Left cardiac atrium (tissue), 4 donors: ENCODE measurements around the gene NLGN1. TPM values are rescaled to one million over a fixed set of nuclear protein-coding genes. Genes with fewer than 3 reads are reported as not detected.

Experiments used
- ATAC-seq, 2 donors: fragments of 200-7000 bp; cut with Tn5 transposase; one replicate each; pipeline ENCODE4 v1.9.1; 2020; ENCODE audit warnings: mild to moderate bottlenecking in 2 of 2, moderate library complexity in 2 of 2
- DNase-seq: peaks from one replicate; pipeline ENCODE4 v3.0.0-alpha.2; 2020
- intact Hi-C, 2 donors: fragments of 100-400 bp; cut with DNase I; formaldehyde crosslinking; loops; one replicate each; pipeline versions ENCODE4 v1.14.1 to v1.15.1; 2022 to 2023
- total RNA-seq, 2 donors: library from RNA; stranded (reverse); fragmentation: NEBNext Ultra II Directional; extraction: Animal tissue kit (Norgen Biotek cat#: 25700); gene quantifications; one replicate each; pipeline ENCODE4 v1.2.1, GENCODE V29; 2021
- donor health status: DM: no; HTN: yes; CAD: no.
- donor health status: DM: no; HTN: yes; CAD: no; lungs with severe emphysema.
- donor health status: DM: yes; HTN: yes; CAD: no.
- donor health status: Dilated cardiomyopathy.

Gene NLGN1
- total RNA-seq, 2 donors from 2014 or later, result 2.2 to 2.5 TPM

DNA sequence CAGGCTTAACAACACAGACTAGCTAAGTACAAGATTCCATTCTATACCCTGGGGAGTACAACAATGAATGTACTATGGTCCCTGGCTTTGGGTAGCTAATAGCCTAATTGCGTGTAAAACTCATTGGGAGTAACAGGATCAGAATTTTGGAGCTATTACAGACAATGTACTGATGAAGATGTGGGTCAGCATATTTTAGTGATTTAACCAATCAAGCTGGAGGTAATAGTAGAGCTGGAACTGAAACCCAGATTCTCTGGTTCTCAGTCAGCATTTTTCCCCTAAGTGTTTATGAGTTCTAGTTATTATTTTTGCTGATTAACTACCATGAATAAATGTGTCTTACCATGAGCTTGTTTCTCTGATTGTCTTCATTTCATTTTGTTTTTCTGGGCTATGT, 578.7 kb downstream of the NLGN1 start:
- DNase-seq (no peak), ATAC-seq (no peak)
- intact Hi-C loops, result no loop called here

GRCh38 chr3:173977747-173978146, 580.2 kb downstream of the NLGN1 start:
- DNase-seq (no peak), ATAC-seq (no peak)
- intact Hi-C loops, result no loop called here

DNA sequence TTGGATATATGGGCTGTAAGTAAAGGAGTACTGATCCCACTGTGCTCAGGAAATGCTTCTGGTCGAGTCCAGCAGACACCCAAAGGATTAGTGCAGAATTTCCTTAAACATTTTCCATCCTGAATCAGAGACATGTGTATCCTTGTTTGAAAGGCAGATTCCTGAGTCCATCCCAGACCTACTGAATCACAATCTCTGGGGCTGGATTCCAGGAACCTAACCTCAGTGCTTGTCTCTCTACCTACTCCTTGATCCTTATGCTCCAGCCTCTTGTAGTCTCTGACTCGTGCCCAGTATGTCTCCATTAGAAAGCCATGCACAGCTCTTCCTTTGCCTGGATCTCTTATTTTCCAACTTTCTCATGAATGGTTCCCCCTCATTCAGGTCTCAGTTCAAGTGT, 585.8 kb downstream of the NLGN1 start:
- ATAC-seq (no peak), DNase-seq (no peak)
- intact Hi-C loops, result no loop called here

DNA sequence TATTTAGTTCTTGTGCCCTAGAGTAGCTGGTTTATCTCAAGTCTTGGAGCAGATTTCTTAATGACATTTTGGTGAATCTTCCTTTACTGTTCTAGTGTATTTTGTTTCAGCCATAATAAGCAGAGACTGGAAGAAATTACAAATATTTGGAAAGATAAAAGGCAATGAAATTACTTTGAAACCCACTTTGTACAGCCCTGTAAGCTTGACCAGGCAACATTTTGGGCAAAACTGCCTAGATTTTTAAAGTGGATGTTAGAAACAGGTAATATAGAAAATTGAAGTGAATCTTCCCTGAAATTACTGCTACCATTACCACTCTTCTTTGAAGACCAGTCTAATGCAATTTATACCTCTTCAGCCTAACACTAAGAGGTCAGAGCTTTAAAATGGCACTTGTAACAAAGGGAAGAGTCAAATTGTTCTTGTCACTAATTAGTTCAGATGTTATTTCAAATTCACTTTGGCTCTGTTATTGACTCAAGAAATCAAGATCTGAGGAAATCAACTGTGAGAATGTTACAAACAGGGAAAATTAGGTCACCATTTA, 589.4 kb downstream of the NLGN1 start:
- ATAC-seq, result no peak
- DNase-seq, result no peak
- intact Hi-C loops, result no loop called here

- ATAC-seq, result no peak
- no peak for DNase-seq
- intact Hi-C loops, result no loop called here
Measured at GRCh38 chr3:173988909-173989308, 591.4 kb downstream of the NLGN1 start.

GRCh38 chr3:173992416-173992815, 594.9 kb downstream of the NLGN1 start:
- intact Hi-C loops, result no loop called here
- ATAC-seq (no peak), DNase-seq (no peak)

- DNase-seq, result no peak
- no peak for ATAC-seq
Measured at GRCh38 chr3:173993299-173993698, 595.8 kb downstream of the NLGN1 start.

GRCh38 chr3:174000675-174001074, 603.1 kb downstream of the NLGN1 start:
- DNase-seq (no peak), ATAC-seq (no peak)
- intact Hi-C loops, result no loop called here

More at GRCh38 chr3:173993299-173993698, 595.8 kb downstream of the NLGN1 start:
- intact Hi-C loops, result no loop called here

DNA sequence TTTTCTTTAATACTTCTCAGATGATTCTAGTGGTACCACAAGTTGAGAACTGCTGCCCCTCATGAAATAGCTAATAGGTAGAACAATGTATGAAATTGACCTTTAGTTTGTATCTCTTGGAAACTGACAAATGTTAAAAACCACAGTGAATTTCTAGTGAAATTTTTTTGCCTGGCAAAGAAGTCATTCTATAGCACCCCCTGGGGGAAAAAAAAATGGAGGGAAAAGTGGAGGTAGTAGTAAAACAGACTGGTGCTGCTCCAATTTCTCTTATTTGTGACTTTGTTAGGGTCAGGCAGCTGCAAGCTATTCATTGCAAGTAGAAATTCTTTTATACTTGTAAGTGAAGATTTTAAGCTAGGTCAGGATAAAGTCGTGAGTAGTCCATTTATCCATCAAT, 605.0 kb downstream of the NLGN1 start:
- DNase-seq (no peak), ATAC-seq (no peak)
- intact Hi-C loops, result no loop called here

- no peak for DNase-seq
- ATAC-seq, result no peak
- intact Hi-C loops, result no loop called here
Measured at GRCh38 chr3:174010907-174011306, 613.4 kb downstream of the NLGN1 start.

GRCh38 chr3:174016186-174016585, 618.6 kb downstream of the NLGN1 start:
- intact Hi-C loops, result no loop called here
- DNase-seq (no peak), ATAC-seq (no peak)

DNA sequence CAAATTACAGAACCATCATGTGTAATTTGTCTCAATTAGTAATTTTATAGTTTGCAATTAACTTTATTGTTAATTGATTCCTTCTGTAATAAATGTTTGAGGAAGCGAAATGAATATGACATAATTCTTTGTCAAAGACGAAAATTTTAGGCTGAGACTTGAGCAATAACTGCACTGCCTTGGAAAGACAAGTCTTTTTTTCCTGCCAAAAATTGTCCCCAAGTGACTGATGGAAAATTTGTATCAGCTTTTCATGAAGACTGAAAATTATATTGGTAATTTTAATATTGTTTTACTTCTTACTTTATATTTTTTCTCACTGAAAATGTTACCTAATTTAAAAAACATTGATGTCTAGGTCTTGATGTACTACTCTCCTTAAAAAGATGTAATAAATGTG, 622.6 kb downstream of the NLGN1 start:
- intact Hi-C loops, result no loop called here
- DNase-seq (no peak), ATAC-seq (no peak)

DNA sequence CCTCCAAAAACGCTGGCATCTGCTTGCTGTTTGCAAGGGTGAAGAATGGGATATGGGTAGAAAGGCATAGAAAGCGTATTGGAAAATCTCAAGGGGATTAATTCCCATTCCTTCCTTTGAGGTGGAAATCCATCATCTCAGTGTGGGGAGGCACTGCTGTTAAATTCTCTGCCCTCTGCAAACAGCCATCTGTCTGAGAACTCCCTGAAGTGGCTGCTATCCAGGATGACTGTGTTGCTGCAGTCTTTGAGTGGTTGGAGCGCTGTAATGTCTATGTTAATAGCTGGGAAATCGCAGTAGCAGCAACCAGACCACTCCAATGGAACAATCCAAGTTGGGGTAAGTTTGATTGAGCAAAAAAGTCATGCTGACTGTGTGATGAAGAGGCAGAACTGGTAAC, 625.9 kb downstream of the NLGN1 start:
- intact Hi-C loops, result no loop called here
- no peak for ATAC-seq

DNA sequence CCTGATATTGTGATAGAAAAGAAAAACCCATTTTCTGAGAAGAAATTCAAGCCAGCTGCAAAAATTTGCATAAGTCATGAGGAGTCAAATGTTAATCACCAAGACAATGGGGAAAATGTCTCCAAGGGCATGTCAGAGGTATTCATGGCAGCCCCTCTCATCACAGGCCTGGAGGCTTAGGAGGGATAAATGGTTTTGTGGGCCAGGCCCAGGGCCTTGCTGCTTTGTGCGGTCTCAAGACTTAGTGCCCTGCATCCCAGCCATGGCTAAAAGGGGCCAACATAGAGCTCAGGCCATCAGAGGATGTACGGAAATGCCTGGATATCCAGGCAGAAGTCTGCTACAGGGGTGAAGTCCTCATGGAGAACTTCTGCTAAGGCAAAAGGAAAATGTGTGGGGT, 631.1 kb downstream of the NLGN1 start:
- no peak for DNase-seq
- intact Hi-C loops, result no loop called here
- ATAC-seq, result no peak

More for the DNA sequence above, 625.9 kb downstream of the NLGN1 start:
- DNase-seq, result no peak

- DNase-seq, result no peak
- intact Hi-C loops, result no loop called here
- ATAC-seq, result no peak
Measured at GRCh38 chr3:174035328-174035886, 637.9 kb downstream of the NLGN1 start.

DNA sequence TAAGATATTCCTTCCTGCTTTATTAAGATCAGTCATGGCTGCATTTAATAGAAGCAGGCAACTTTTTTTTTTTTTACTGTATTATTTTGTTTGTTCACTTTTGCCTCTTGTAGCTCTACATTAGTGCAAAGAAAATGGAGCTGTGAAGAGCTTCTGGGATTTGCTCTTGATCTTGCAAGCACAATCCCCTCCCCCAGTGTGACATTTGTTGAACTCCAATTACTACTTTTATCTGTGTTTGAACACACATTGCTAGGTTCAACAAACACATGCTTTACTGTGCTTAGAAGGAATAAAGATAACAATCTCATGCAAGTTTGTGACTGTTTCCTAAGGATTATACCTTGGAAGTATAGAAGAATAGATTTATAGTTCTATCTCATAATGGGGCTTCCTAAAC, 648.8 kb downstream of the NLGN1 start:
- no peak for DNase-seq
- ATAC-seq, result no peak
- intact Hi-C loops, result no loop called here

DNA sequence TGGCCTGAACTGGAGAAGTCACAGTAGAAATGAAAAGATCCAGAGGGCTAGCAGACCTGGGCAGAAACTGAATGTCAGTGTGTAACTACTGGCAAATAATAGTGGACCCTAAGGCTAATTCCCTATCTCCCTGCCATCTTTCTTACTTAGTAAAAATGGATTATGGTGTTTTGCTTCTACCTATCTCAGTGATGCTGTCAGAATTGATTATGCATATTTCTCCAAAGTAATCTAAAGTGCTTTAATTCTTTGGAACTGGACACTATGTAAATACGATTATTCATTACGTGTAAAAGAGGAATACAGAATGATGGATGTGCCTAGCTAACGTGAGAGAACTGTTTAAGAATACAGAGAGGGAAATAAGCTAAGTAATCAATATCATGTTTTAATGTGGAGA, 651.9 kb downstream of the NLGN1 start:
- intact Hi-C loops, result no loop called here
- DNase-seq, result no peak
- no peak for ATAC-seq

GRCh38 chr3:174051191-174051590, 653.6 kb downstream of the NLGN1 start:
- ATAC-seq, result no peak
- DNase-seq, result no peak
- intact Hi-C loops, result no loop called here

- ATAC-seq (no peak), DNase-seq (no peak)
- intact Hi-C loops, result no loop called here
Measured at GRCh38 chr3:174058804-174059203, 661.3 kb downstream of the NLGN1 start.

DNA sequence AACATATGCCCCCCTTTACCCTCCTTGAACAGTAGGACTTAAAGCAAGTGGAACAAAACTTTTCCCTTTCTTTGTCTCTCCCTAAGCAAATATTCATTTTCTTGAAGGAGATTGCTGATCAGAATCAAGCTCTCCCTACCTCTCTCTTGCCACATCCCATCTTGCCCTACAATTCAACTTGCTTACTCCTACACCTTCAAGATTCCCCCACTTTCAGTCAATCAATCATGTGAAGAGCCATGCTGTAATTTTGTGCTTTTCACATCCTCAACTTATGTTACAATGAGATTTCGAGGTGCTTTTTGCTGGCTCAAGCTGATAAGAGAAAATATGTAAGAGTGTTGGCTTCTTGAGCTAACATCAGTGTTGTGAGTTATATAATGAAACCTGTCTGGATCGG, 662.9 kb downstream of the NLGN1 start:
- DNase-seq (no peak), ATAC-seq (no peak)
- intact Hi-C loops, result no loop called here

DNA sequence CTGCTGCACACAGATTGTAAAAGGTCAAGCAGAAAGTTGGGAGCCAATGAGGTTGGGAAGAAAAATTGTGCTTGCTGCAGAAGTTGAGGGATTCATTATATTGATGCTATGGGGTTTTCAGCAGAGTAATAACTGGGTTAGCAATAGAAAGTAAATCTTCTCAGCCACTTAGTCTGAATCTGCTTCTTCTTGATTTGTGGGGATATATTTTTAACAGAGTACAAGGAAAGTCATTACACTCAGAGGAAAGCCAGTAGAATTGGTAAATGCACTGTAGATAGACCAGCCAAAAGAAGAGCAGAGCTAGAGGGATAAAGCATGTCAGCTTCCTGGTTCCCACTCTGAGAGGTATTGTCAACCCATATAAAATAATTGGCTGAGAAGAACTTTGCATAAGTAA, 663.6 kb downstream of the NLGN1 start:
- no peak for DNase-seq
- no peak for ATAC-seq
- intact Hi-C loops, result no loop called here

DNA sequence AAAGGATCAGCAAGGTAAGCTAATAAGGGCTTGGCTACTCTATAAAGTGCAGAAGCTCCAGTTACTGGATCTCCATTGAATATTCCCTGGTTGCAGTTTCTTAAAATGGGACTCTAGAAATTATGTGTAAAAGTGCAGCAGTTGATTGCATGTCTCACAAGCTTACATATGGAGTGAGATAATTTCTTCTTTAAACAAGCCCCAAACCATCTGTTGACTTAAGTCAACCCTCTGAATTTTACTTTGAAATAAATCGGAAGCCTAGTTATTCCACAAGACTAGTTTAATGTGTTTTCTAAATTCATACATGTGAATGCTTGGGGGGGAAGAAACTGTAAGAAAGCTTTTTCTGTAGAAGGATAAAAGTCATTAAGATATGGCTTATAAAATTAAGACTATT, 664.2 kb downstream of the NLGN1 start:
- intact Hi-C loops, result no loop called here
- no peak for ATAC-seq

More for the DNA sequence above, 664.2 kb downstream of the NLGN1 start:
- no peak for DNase-seq
